Astrocyte (in vitro differentiated cells and primary cell): ENCODE measurements around the gene PPP1R16B. TPM values are rescaled to one million over a fixed set of nuclear protein-coding genes. Genes with fewer than 3 reads are reported as not detected.

ENCODE experiments used
- DNase-seq: peaks from one replicate; pipeline ENCODE4 v3.0.0-alpha.2; 2010; ENCODE audit warnings: low read depth
- FAIRE-seq: peaks from 2 replicates; lab custom pipeline; 2011; peaks lifted over from hg19 to GRCh38; lab: Jason Lieb, UNC
- H2AFZ ChIP-seq: 2 replicates; pipeline ENCODE4 v1.6.0; 2012; ENCODE audit warnings: low read depth, low read length, inconsistent platforms
- H3K27ac ChIP-seq: 2 replicates; pipeline ENCODE4 v1.5.1; 2011; ENCODE audit warnings: low read depth, low read length, inconsistent platforms
- H3K27me3 ChIP-seq: 2 replicates; pipeline ENCODE4 v1.6.0; 2011; ENCODE audit warnings: low read length, inconsistent platforms; ENCODE audit not compliant: insufficient read depth
- H3K36me3 ChIP-seq: 2 replicates; pipeline ENCODE4 v1.5.1; 2011; ENCODE audit warnings: low read length, inconsistent platforms; ENCODE audit not compliant: insufficient read depth
- H3K4me1 ChIP-seq: 2 replicates; pipeline ENCODE4 v1.5.1; 2011; ENCODE audit warnings: low read length, inconsistent platforms; ENCODE audit not compliant: insufficient read depth
- H3K4me2 ChIP-seq: 2 replicates; pipeline ENCODE4 v1.6.0; 2012; ENCODE audit warnings: low read length, inconsistent platforms
- H3K4me3 ChIP-seq: 2 replicates; pipeline ENCODE4 v1.5.1; 2011; ENCODE audit warnings: low read depth, mild to moderate bottlenecking, low read length, inconsistent platforms; ENCODE audit not compliant: insufficient read depth
- H3K79me2 ChIP-seq: 2 replicates; pipeline ENCODE4 v1.6.0; 2012; ENCODE audit warnings: mild to moderate bottlenecking, low read length, inconsistent platforms; ENCODE audit not compliant: insufficient read depth
- H3K9ac ChIP-seq: 2 replicates; pipeline ENCODE4 v1.6.0; 2012; ENCODE audit warnings: mild to moderate bottlenecking, low read length, inconsistent platforms
- H3K9me3 ChIP-seq: 2 replicates; pipeline ENCODE4 v1.5.1; 2012; ENCODE audit warnings: low read depth, mild to moderate bottlenecking, low read length, inconsistent platforms; ENCODE audit not compliant: insufficient read depth
- H4K20me1 ChIP-seq: 2 replicates; pipeline ENCODE4 v1.6.0; 2012; ENCODE audit warnings: low read length, inconsistent platforms; ENCODE audit not compliant: insufficient read depth
- H3K27ac Mint-ChIP-seq: one replicate; pipeline ENCODE4 v1.8.0; 2021; ENCODE audit warnings: mild to moderate bottlenecking, mixed read lengths; ENCODE audit not compliant: unreplicated experiment
- H3K27me3 Mint-ChIP-seq: one replicate; pipeline ENCODE4 v1.8.0; 2021; ENCODE audit warnings: low read depth, mixed read lengths; ENCODE audit not compliant: unreplicated experiment
- H3K36me3 Mint-ChIP-seq: one replicate; pipeline ENCODE4 v1.8.0; 2021; ENCODE audit warnings: low read depth, mixed read lengths; ENCODE audit not compliant: unreplicated experiment
- H3K4me1 Mint-ChIP-seq: one replicate; pipeline ENCODE4 v1.8.0; 2021; ENCODE audit warnings: low read depth, mixed read lengths; ENCODE audit not compliant: unreplicated experiment
- H3K4me3 Mint-ChIP-seq: one replicate; pipeline ENCODE4 v1.8.0; 2021; ENCODE audit warnings: mild to moderate bottlenecking, moderate library complexity, mixed read lengths; ENCODE audit not compliant: unreplicated experiment
- H3K9me3 Mint-ChIP-seq: one replicate; pipeline ENCODE4 v1.8.0; 2021; ENCODE audit warnings: mild to moderate bottlenecking, mixed read lengths; ENCODE audit not compliant: unreplicated experiment
- CTCF ChIP-seq: IDR thresholded peaks from 2 replicates; pipeline ENCODE4 v1.5.1; 2011; ENCODE audit warnings: low read depth, mild to moderate bottlenecking, inconsistent platforms, low read length, moderate library complexity; ENCODE audit not compliant: insufficient read depth
- EZH2 ChIP-seq: IDR thresholded peaks from 2 replicates; pipeline ENCODE4 v1.6.1; 2012; ENCODE audit warnings: mild to moderate bottlenecking, low read length, inconsistent platforms; ENCODE audit not compliant: insufficient read depth
- total RNA-seq: library from RNA; stranded (reverse); gene quantifications from 2 replicates; pipeline ENCODE4 v1.2.1, GENCODE V29; 2021

The PPP1R16B gene
- total RNA-seq, 1 donor from 2014 or later, result 0.68 TPM

DNA sequence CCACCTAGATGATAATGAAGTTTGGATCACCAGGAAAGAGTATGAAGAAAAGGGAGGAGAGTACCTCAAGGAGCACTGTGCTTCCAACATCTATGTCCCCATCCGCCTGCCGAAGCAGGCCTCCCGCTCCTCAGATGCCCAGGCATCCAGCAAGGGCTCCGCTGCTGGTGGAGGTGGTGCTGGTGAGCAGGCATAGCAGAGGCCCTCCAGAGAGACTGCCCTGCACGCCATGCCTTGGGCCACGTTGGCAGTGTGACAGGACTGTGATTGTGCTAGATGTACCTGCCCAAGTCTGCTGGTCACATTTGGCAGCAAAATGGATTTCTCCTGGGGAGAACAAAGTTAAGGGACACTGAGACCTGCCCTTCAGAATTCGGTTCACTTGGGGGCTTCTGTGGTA, 33.9 kb upstream of the PPP1R16B start:
- Histone ChIP-seq H3K27me3 (no peaks in the 10 kb centered on the region), H4K20me1 (no peaks in the 10 kb centered on the region), H3K4me2 (no peak overlapping the region), H3K9ac (no peak overlapping the region), H3K27ac (no peak overlapping the region), H2AFZ (no peak overlapping the region), H3K4me3 (no peak overlapping the region), H3K79me2 (no peaks in the 10 kb centered on the region), H3K4me1 (no peaks in the 10 kb centered on the region), H3K36me3 (no peaks in the 10 kb centered on the region), H3K9me3 (no peaks in the 10 kb centered on the region)
- H3K36me3 Mint-ChIP-seq, result peaks cover 37% of the 10 kb centered on the region
- no peaks in the 10 kb centered on the region for H3K27me3 Mint-ChIP-seq
- H3K4me3 Mint-ChIP-seq, result no peak overlapping the region
- H3K27ac Mint-ChIP-seq, result no peak overlapping the region
- TF ChIP-seq CTCF (no peak), EZH2 (no peak)
- FAIRE-seq (no peak), DNase-seq (no peak)
- no peaks in the 10 kb centered on the region for H3K4me1 Mint-ChIP-seq
- peaks cover 6% of the 10 kb centered on the region for H3K9me3 Mint-ChIP-seq

DNA sequence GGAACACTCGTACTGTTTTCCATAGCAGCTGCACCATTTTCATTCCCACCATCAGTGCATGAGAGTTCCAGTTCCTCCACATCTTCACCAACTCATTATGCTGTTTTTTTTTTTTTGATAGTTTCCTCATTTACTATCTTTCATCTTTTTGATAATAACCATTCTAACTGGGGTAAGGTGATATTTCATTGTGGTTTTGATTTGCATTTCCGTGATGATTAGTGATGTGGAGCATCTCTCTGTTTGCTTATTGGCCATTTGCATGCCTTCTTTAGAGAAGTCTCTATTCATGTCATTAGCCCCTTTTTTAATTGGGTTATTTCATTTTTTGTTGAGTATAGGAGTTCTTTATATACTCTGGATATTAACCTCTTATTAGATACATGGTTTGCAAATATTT, 31.3 kb upstream of the PPP1R16B start:
- H3K4me1 ChIP-seq, result no peaks in the 10 kb centered on the region
- no peaks in the 10 kb centered on the region for H3K79me2 ChIP-seq
- peaks cover 34% of the 10 kb centered on the region for H3K36me3 Mint-ChIP-seq

More for the DNA sequence above, 31.3 kb upstream of the PPP1R16B start:
- Histone ChIP-seq H3K4me2 (no peak overlapping the region), H3K9me3 (no peaks in the 10 kb centered on the region), H3K9ac (no peak overlapping the region), H2AFZ (no peak overlapping the region), H3K27me3 (no peaks in the 10 kb centered on the region), H3K36me3 (no peaks in the 10 kb centered on the region), H4K20me1 (no peaks in the 10 kb centered on the region), H3K27ac (no peak overlapping the region), H3K4me3 (no peak overlapping the region)
- no peaks in the 10 kb centered on the region for H3K27me3 Mint-ChIP-seq
- TF ChIP-seq CTCF (no peak), EZH2 (no peak)
- H3K4me1 Mint-ChIP-seq, result no peaks in the 10 kb centered on the region
- no peak overlapping the region for H3K27ac Mint-ChIP-seq
- peaks cover 6% of the 10 kb centered on the region for H3K9me3 Mint-ChIP-seq
- no peak for DNase-seq
- H3K4me3 Mint-ChIP-seq, result no peak overlapping the region
- no peak for FAIRE-seq
